GM18502 (cell line): ENCODE data around the gene SELENOI.

Experiments used
- ATAC-seq: cut with Tn5 transposase; IDR thresholded peaks from one replicate; pipeline ENCODE4 v1.9.1; 2021; ENCODE audit warnings: mild to moderate bottlenecking; ENCODE audit not compliant: unreplicated experiment, poor library complexity

SELENOI gene

DNA sequence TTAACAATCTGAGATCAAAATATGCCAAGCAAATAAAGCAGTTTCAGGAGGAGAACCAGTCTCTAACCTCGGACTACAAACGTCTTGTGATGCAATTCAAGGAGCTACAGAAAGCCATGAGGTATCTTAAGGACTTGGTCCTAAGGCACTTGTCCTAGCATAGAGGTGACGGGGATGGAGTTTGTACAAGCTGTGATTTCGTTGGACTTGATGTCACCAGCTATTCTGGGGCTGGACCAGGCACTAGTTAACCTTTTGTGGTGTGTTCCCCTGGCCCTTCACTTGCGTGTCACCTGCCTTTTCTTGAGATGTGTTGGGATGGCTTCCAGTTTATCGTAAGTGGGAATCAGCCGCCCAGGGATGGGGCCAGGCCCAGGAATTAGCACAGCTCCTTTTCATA is 98.3 kb downstream of the SELENOI start:
- ATAC-seq = no peak
